Body of pancreas (tissue), 4 donors: Measurements from ENCODE around the gene ACTN2.

ENCODE experiments used
- CTCF ChIP-seq, 7 experiments: fragments of 450-650 bp in 4 of 7; fragments of 200-600 bp in 3 of 7; sonication (generic) in 3 of 7; IDR thresholded peaks; one replicate each; pipeline ENCODE4 v1.5.1; 2016 to 2019; ENCODE audit warnings: antibody characterized with exemption in 7 of 7
- POLR2A ChIP-seq, 3 donors: fragments of 450-650 bp; IDR thresholded peaks; one replicate each; pipeline ENCODE4 v1.6.1; 2016; ENCODE audit warnings: antibody characterized with exemption in 3 of 3, mild to moderate bottlenecking in 2 of 3

- no peak for TF ChIP-seq POLR2A (IDR thresholded peaks at IDR 0.05)
- no peak for TF ChIP-seq CTCF (IDR thresholded peaks at IDR 0.05)
Measured at GRCh38 chr1:236744533-236744932, 58.2 kb downstream of the ACTN2 start.
